IMR-90 (cell line): ENCODE measurements around the gene RBL2.

ENCODE experiments used
- CEBPB ChIP-seq: IDR thresholded peaks from 2 replicates; pipeline ENCODE4 v1.6.1; 2012; ENCODE audit warnings: low read depth, low read length, improper control_type of control experiment
- CHD1 ChIP-seq: IDR thresholded peaks from 2 replicates; pipeline ENCODE4 v1.6.1; 2012; ENCODE audit warnings: low read depth, low read length, improper control_type of control experiment
- MAFK ChIP-seq: IDR thresholded peaks from 2 replicates; pipeline ENCODE4 v1.6.1; 2012; ENCODE audit warnings: low read depth, low read length, improper control_type of control experiment
- POLR2A ChIP-seq: IDR thresholded peaks from 2 replicates; pipeline ENCODE4 v1.6.1; 2012; ENCODE audit warnings: mild to moderate bottlenecking, low read depth, low read length
- RAD21 ChIP-seq: IDR thresholded peaks from 2 replicates; pipeline ENCODE4 v1.6.1; 2012; ENCODE audit warnings: low read length, improper control_type of control experiment
- RCOR1 ChIP-seq: IDR thresholded peaks from 2 replicates; pipeline ENCODE4 v1.6.1; 2012; ENCODE audit warnings: mild to moderate bottlenecking, low read length, improper control_type of control experiment; ENCODE audit not compliant: insufficient replicate concordance
- RFX5 ChIP-seq: IDR thresholded peaks from 2 replicates; pipeline ENCODE4 v1.8.0; 2012; ENCODE audit warnings: low read depth, mild to moderate bottlenecking, low read length, moderate library complexity
- TF ChIP-seq, protein P1 (sequence below): conservative IDR thresholded peaks from 2 replicates; pipeline ENCODE4 v1.5.1; 2012; ENCODE audit warnings: mild to moderate bottlenecking, low read depth, low read length, improper control_type of control experiment
- TF ChIP-seq, protein P2 (sequence below): fragments of 150-350 bp; IDR thresholded peaks from 2 replicates; pipeline ENCODE4 v1.6.1; 2016; ENCODE audit warnings: low read depth, mild to moderate bottlenecking, low read length, moderate library complexity, borderline replicate concordance
- TF ChIP-seq, protein P3 (sequence below): fragments of 150-350 bp; IDR thresholded peaks from 2 replicates; pipeline ENCODE4 v1.6.1; 2017; ENCODE audit warnings: mild to moderate bottlenecking, antibody characterized with exemption, low read length, low read depth

DNA sequence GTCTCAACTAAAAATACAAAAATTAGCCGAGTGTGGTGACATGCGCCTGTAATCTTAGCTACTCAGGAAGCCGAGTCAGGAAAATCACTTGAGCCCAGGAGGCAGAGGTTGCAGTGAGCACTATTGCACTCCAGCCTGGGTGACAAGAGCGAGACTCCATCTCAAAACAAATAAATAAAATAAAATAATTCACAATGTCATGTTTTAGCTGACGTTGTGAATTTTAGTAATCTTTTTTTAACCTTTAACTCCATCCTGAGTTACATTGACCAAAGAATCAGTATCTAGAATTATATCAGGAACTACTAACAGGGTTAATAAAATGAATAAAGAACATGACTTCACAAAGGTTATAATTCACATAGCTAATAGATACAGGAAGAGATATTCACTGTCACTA, 5.9 kb downstream of the RBL2 start:
- TF ChIP-seq CHD1, result no peak
- TF ChIP-seq, protein P1, sequence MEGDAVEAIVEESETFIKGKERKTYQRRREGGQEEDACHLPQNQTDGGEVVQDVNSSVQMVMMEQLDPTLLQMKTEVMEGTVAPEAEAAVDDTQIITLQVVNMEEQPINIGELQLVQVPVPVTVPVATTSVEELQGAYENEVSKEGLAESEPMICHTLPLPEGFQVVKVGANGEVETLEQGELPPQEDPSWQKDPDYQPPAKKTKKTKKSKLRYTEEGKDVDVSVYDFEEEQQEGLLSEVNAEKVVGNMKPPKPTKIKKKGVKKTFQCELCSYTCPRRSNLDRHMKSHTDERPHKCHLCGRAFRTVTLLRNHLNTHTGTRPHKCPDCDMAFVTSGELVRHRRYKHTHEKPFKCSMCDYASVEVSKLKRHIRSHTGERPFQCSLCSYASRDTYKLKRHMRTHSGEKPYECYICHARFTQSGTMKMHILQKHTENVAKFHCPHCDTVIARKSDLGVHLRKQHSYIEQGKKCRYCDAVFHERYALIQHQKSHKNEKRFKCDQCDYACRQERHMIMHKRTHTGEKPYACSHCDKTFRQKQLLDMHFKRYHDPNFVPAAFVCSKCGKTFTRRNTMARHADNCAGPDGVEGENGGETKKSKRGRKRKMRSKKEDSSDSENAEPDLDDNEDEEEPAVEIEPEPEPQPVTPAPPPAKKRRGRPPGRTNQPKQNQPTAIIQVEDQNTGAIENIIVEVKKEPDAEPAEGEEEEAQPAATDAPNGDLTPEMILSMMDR, result no peak
- TF ChIP-seq CEBPB, result no peak
- TF ChIP-seq POLR2A, result no peak
- TF ChIP-seq, protein P2, sequence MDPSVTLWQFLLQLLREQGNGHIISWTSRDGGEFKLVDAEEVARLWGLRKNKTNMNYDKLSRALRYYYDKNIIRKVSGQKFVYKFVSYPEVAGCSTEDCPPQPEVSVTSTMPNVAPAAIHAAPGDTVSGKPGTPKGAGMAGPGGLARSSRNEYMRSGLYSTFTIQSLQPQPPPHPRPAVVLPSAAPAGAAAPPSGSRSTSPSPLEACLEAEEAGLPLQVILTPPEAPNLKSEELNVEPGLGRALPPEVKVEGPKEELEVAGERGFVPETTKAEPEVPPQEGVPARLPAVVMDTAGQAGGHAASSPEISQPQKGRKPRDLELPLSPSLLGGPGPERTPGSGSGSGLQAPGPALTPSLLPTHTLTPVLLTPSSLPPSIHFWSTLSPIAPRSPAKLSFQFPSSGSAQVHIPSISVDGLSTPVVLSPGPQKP, result no peak
- TF ChIP-seq RFX5, result no peak
- TF ChIP-seq MAFK, result no peak
- TF ChIP-seq RAD21, result no peak
- TF ChIP-seq, protein P3, sequence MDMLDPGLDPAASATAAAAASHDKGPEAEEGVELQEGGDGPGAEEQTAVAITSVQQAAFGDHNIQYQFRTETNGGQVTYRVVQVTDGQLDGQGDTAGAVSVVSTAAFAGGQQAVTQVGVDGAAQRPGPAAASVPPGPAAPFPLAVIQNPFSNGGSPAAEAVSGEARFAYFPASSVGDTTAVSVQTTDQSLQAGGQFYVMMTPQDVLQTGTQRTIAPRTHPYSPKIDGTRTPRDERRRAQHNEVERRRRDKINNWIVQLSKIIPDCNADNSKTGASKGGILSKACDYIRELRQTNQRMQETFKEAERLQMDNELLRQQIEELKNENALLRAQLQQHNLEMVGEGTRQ, result no peak
- no peak for TF ChIP-seq RCOR1
